ENCODE data around the gene NCAPH2. TPM values are rescaled to one million over a fixed set of nuclear protein-coding genes. Genes with fewer than 3 reads are reported as not detected.

Gene NCAPH2
- total RNA-seq, 1 donor from 2014 or later: 45.7 TPM

DNA sequence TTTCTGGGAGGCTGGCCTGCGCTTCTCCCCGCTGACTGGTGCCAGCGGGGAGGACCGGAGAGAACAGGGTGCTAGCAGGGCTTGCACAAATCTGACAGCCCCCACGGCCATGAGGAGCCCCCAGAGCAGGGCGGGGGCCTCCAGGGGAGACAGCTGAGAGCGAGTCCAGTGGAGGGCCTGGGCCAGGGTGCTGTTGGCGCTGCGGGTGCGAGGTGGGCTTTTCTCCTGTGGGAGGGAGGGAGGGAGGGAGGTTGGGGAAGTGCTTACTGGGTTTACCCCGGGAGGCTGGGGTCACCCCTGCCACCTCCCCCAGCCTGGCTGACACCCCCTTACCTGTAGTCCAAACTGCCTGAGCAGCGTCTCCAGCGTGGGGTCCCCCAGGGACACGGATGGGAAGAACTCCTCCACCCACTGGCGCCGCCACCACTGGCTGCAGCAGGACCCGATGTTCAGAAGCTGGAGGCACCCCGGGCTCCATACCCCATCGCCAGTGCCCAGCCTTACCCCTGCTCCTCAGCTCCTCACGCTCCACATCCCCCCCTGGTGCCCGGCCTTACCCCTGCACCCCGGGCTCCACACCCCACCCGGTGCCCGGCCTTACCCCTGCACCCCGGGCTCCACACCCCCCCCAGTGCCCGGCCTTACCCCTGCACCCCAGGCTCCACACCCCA, 4.4 kb upstream of the NCAPH2 start:
- no peak for DNase-seq (ENCODE audit: extremely low spot score in 2 of 2)
- no peak overlapping the region for H3K4me3 ChIP-seq
- peaks cover 0 to 31% of the 10 kb centered on the region in 2 donors for H3K36me3 ChIP-seq
- H3K4me1 ChIP-seq: peaks cover 35% of the 10 kb centered on the region
- no peaks in the 10 kb centered on the region for H3K9me3 ChIP-seq
- H3K27me3 ChIP-seq: no peaks in the 10 kb centered on the region
- no peak overlapping the region for H3K27ac ChIP-seq
- intact Hi-C loops (cut with DNase I): no loop called here
- TF ChIP-seq POLR2AphosphoS5 (IDR thresholded peaks at IDR 0.05; ENCODE audit: insufficient read depth in 1 of 2, low read depth in 1 of 2): no peak
- TF ChIP-seq, protein P1, sequence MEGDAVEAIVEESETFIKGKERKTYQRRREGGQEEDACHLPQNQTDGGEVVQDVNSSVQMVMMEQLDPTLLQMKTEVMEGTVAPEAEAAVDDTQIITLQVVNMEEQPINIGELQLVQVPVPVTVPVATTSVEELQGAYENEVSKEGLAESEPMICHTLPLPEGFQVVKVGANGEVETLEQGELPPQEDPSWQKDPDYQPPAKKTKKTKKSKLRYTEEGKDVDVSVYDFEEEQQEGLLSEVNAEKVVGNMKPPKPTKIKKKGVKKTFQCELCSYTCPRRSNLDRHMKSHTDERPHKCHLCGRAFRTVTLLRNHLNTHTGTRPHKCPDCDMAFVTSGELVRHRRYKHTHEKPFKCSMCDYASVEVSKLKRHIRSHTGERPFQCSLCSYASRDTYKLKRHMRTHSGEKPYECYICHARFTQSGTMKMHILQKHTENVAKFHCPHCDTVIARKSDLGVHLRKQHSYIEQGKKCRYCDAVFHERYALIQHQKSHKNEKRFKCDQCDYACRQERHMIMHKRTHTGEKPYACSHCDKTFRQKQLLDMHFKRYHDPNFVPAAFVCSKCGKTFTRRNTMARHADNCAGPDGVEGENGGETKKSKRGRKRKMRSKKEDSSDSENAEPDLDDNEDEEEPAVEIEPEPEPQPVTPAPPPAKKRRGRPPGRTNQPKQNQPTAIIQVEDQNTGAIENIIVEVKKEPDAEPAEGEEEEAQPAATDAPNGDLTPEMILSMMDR (IDR thresholded peaks at IDR 0.05): no peak

DNA sequence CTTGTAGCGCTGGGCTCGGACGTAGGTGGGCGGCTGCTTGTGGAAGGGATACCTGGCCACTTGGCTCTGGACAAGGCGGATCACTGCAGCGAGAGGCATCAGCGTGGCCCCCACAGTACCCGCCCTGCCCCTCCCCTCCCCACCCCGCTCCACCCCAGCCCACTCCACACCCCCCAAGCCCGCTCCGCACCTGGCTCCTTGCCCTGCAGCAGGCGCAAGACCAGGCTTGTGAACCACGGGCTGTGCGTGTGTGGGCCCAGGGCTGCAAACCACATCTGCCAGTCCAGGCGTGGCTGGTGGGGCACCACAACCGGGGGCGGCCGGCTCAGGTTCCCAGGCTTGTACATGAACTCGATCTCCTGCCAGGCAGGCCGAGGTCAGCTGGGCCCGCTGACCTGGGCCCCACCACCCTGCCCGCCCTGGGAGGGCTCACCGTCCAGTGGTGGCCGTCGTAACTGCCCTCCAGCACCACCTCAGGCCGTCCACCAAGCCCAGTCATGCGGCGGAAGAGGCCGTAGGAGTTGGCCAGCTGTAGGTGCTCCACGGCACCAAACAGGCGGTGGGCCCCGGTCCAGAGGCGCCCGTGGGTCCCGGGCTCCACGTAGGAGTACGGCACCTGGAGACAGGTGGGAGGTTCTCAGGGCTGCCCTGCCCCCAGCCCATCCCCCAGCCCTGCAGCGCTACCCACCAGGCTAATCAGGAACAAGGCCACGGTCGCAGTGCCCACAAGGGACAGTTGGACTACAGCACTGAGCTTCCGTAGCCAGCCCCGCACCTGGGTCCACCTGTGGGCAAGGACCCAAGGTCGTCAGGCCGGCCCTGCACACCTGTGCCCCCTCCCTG, 3.4 kb upstream of the NCAPH2 start:
- H3K4me3 ChIP-seq: no peak overlapping the region
- peaks cover 0 to 31% of the 10 kb centered on the region in 2 donors for H3K36me3 ChIP-seq
- no peak for DNase-seq (ENCODE audit: extremely low spot score in 2 of 2)
- TF ChIP-seq POLR2A (IDR thresholded peaks at IDR 0.05) (no peak), POLR2AphosphoS5 (IDR thresholded peaks at IDR 0.05; ENCODE audit: insufficient read depth in 1 of 2, low read depth in 1 of 2) (no peak)
- TF ChIP-seq, protein P1 (IDR thresholded peaks at IDR 0.05): no peak
- peaks cover 45% of the 10 kb centered on the region for H3K4me1 ChIP-seq
- no peaks in the 10 kb centered on the region for H3K27me3 ChIP-seq
- H3K9me3 ChIP-seq: no peaks in the 10 kb centered on the region
- no peak overlapping the region for H3K27ac ChIP-seq
- intact Hi-C loops (cut with DNase I): loop anchor here (5.0 kb wide), 1 partner anchor 567 kb away; no protein-coding TSS in a partner anchor

DNA sequence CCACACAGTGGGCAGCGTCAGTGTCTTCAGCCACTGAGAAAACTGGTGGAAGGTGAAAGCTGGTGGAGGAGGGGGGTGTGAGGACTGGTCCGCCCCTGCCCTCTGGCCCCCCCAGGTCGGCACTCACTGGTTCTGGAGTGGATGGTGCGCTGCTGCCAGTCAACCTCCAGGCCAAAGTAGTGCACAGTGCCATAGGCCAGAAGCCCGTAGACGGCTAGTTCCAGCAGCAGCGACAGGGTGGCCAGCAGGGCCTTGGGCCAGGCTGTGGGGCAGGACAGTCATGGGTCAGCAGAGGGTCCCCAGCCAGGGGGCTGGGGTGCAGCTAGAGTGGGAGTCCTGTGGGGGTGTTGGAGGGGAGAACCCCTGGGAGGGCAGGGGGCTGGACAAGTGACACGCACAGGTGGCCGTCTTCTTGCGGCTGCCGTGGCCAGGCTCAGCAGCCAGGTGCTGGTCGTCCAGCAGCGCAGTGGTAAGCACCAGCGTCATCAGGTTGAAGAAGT, 2.7 kb upstream of the NCAPH2 start:
- TF ChIP-seq POLR2AphosphoS5 (IDR thresholded peaks at IDR 0.05; ENCODE audit: insufficient read depth in 1 of 2, low read depth in 1 of 2) (no peak), POLR2A (IDR thresholded peaks at IDR 0.05) (no peak)
- TF ChIP-seq, protein P1 (IDR thresholded peaks at IDR 0.05): no peak
- H3K27ac ChIP-seq: no peak overlapping the region
- H3K9me3 ChIP-seq: no peaks in the 10 kb centered on the region
- no peak for DNase-seq (ENCODE audit: extremely low spot score in 2 of 2)
- no peak overlapping the region for H3K4me3 ChIP-seq
- no peaks in the 10 kb centered on the region for H3K27me3 ChIP-seq
- H3K36me3 ChIP-seq: peaks cover 0 to 31% of the 10 kb centered on the region in 2 donors
- H3K4me1 ChIP-seq: peaks cover 49% of the 10 kb centered on the region
- intact Hi-C loops (cut with DNase I): loop anchor here (5.0 kb wide), 1 partner anchor 568 kb away; no protein-coding TSS in a partner anchor

DNA sequence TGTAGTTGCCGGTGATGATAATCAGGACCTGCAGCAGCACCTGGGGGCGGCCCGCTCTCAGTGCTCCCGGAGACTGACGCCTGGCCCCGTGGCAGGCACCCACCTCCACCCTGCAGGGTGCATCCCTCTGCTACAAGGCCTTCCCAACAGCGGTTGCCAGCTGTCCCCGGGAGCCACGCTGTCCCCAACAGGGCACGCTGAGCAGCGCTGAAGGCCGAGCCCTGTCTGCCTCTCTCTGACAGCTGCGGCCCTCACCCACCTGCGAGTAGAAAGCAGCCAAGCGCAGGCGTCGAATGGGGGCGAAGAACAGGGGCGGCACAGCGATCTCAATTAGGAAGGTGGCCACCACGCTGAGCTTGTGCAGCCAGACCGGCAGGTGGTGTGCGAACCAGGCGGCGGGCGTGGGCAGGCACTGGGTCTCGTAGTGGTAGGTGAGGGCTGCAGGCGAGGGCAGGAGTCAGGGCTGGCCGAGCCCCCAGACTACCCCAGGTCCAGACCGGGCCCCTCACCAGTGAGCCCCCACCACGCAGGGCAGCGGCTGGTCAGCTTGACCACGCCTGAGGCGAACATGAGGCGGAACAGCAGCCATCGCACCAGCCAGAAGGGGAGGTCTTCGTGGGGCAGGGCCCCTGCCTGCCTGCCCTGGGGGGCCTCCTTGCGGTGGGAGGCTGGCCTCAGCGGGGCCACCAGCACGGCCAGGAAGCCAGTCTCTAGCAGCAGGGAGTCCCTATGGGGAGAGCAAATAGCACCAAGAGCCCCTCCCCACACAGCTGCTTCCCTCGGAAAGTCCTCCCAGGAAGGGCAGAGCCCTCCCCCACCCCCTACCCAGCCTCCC, 2.0 kb upstream of the NCAPH2 start:
- DNase-seq (ENCODE audit: extremely low spot score in 2 of 2): peak in 1 of 2 donors; percentile 87
- Histone ChIP-seq H3K27me3 (no peaks in the 10 kb centered on the region), H3K4me1 (peaks cover 49% of the 10 kb centered on the region), H3K9me3 (no peaks in the 10 kb centered on the region), H3K4me3 (peak overlapping the region; percentile 63 to 98), H3K36me3 (peaks cover 0 to 31% of the 10 kb centered on the region in 2 donors), H3K27ac (no peak overlapping the region)
- intact Hi-C loops (cut with DNase I): loop anchor here (5.0 kb wide), 1 partner anchor 569 kb away; no protein-coding TSS in a partner anchor
- TF ChIP-seq POLR2AphosphoS5 (IDR thresholded peaks at IDR 0.05; ENCODE audit: insufficient read depth in 1 of 2, low read depth in 1 of 2): no peak
- no peak for TF ChIP-seq POLR2A (IDR thresholded peaks at IDR 0.05)
- TF ChIP-seq, protein P1 (IDR thresholded peaks at IDR 0.05): no peak
